Stimulated activated CD8-positive, alpha-beta memory T cell treated with anti-CD3 and anti-CD28 coated beads, Interleukin-2, amount 100 ng/mL, for 1 hour (primary cell): ENCODE results near the gene SUSD6.
"Not testable (repeated sequence)": the region's sequence is repeated elsewhere in the genome, so short reads cannot be mapped to it uniquely, and the experiment has no call there.

Experiments
- DNase-seq, 2 donors: peaks; one replicate each; pipeline ENCODE4 v3.0.0-alpha.2; 2020; ENCODE audit warnings: low read depth in 2 of 2

The SUSD6 gene

DNA sequence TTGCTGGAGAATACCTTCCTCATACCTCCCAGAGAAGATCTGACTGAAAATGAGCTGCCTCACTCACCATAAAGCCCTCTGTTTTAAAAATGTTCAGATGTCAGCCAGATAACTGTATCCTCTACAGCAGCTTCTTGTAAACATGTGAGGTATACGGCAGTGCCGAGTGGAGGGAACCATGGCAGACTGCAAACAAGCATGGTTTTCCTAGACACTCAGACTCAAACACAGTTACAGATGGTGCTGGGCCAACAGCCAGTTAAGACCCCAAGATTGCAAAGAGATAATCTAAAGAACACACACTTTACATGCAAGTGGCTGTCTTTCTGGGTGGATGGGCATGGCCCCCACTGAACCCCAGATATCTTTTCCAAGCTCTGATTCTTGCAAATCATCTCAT lies 20.1 kb upstream of the SUSD6 start:
- DNase-seq, result no peak

DNA sequence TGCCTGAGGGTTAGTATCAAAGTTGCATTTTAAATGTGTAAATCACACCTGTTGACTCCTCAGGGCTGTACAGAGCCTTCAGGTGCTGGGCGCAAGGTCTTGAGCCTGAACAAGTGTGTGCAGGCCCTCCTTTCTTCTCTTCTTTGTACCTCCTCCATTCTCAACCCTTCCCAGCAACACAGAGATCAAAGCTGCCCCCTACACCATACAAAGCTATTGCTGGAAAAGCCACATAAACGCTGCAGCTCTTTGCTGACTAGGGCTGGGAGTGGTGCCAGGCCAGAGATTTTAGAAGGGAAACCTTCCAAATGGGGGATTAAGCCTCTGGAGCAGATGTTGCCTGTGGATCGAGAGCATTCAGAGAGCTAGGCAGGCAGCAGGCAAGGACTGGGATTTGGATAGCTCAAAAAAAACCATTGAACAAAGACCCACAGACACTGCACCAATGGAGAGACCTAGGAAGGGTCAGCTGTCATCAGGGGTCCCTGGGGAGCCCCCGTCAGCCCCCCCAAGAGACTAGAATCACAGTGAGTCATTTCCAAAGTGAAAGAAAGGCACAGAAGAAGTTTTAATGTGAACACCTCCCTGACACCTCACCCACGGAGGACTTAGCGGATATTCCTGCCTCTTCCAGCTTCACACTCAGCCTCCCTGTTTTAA lies 18.2 kb upstream of the SUSD6 start:
- DNase-seq, result no peak

DNA sequence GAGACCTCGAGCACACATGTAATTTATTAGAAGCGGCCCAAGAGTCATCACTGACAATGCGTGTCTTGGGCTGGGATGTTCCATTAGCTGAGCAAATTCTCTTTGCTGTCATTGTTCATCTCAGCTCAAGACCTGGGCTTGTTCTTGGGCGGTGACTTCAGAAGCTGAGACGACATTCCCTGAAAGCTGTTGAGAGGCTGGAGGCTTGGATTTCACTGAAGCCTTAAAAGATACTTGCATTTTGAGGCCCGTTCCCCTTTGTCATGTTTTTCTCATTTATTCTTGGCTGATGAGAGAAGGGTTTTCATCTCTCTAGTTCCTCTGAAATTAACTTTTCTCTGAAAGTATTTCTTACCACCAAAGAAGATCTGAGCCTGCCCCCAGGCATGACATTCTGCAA lies 16.6 kb upstream of the SUSD6 start:
- no peak for DNase-seq

DNA sequence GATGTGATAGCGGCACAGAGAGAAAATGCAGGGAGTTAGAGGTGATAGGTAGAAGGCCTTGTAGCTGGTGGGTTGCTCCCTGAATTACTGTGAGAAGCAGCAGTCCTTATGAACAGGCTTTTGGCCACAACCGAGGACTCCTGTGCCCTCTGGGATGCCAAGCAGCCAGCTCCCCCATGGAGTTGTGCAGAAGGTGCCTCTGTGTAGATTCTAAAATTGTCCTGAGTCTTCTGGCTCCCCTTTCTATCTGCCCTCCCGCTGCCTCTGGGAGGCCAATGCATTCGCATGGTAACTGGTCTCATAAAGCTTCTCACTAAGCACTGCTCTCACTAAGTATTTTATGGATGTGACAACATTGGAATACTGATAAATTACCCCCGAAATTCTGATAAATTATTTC lies 16.1 kb upstream of the SUSD6 start:
- DNase-seq, result no peak

DNA sequence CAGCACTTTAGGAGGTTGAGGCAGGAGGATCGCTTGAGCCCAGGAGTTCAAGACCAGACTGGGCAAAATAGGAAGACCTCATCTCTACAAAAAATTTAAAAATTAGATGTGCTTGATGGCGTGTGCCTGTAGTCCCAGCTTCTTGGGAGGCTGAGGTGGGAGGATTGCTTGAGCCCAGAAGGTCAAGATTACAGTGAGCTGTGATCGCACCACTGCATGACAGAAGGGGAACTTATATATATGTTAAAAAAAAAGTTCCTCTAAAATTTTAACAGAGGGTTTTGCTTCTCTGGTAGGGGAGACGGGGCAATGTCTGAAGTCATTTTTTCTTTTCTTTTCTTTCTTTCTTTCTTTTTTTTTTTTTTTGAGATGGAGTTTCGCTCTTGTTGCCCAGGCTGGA lies 12.0 kb upstream of the SUSD6 start:
- DNase-seq, result not testable (repeated sequence)

DNA sequence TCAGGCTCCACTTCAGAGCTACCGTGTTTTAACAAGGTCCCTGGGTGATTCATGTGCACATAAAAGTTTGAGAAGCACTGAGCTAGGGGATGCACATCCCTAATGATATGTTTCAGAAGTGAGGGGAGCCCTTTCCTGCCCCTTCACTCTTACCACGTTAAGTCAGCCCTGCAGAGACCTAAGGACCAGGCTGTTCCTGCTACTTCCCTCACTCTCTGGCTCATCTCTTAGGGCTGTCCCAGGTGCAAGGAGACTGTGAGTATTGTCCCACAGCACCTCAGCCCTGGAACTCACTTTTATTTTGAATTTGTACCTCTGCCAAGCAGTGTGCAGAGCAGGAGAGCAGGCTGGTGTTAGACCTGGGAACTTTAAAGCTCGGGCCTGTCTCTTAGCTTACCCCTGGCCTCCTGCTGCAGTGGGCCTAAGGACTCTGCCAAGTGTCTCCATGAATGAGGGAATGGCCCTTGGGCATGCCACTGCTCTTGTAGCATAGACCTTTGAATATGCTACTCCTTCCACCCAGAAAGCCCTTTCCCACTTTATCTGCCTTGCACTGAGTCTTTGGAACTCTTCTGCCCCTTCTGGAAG lies 11.0 kb upstream of the SUSD6 start:
- no peak for DNase-seq

DNA sequence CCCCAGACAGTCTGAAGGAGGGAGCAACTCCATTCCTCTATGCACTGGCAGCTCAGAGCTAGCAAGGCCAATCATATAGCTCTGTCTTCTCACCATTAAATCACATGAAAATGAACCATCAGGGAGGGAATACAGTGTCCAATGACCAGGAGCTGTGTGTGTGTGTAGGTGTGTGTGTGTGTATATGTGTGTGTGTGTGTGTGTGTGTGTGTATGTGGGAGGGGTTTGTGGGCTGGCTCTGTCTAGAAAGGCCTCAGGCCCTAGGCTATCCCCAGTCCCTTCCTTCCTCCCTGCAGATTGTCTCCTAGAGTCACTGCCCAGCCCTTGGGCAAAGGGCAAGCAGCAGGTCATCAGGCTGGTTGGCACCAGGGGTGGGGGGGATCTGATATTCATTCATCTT lies 5.7 kb upstream of the SUSD6 start:
- DNase-seq, result no peak

DNA sequence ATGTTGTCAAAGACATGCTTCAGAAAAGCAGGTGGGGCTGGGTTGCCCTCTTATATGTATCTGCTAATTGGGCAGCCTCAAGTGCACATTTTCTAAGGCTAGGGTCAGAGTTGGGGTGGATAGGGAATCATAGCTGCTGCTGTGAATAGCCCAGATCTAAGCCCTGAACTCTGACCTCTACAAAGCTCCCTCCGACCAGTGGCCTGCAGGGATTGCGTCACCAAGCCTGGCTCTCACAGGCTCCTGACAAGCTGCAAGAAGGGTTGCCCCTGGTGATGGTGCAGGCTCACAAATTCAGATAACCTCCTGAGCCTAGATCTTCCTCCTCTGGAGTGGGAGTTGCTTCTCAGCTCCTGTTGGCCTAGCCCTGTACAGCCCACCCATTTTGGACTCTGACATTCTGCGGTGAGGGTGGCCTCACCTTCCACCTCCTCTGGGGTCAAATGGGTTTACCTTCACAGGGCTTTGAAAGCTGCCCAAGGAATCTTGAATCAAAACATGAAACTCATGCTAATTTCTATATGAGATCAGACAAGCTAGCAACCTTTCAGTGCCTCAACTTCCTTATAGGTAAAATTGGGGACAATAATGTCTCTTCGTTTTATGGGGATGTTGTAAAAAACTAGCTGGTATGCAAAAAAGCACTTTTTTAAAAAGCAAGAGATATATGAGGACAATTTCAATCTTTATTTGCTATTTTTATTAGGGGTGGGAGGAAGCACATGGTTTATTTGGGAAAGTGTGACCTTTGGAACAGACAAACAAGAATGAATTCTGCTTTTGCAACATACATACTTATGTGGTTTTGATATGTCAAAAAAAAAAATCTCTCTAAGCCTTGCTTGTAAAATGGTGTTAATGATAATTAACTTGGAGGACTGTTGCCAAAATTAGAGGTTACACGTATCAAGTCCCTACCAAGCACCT lies 4.9 kb upstream of the SUSD6 start:
- no peak for DNase-seq

DNA sequence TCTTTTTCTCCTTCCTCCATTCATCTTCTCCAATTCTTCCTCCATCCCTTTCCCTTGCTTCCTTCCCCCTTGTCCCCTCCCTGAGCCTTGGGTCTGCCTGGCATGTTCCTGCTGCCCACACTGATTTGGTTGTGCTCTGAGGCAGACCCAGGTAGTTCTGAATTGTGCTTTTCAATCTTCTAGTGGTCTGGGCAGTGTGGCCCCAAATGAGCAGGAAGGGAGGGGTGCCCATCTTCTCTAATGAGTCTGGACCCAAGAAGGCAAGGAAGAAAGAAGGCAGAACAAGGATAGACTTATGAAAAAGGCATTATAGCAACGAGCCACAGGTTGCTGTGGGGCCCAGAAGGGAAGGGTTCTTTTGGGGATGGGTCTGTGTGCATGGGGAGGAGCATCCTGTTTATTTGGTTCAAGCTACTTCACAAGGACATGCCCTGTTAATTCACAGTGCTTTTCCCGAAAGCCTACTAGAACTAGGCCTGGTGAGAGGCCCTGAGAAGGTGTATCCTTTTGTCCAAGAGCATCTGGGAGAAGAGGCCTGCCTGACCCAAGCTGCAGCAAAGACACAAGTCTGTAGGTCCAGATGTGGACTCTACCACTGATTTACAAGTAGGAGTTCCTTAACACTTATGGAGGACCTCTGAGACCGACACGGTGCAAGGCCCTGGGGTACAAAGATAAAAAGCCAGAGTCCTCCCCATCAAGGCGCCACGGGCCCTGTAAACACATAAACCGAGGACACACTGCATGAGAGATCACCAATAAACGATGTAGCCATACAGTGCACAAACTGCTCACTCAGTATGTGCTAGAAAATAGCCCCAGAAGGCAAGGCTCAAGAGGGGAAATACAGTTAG lies 1.1 kb upstream of the SUSD6 start:
- DNase-seq, result no peak

DNA sequence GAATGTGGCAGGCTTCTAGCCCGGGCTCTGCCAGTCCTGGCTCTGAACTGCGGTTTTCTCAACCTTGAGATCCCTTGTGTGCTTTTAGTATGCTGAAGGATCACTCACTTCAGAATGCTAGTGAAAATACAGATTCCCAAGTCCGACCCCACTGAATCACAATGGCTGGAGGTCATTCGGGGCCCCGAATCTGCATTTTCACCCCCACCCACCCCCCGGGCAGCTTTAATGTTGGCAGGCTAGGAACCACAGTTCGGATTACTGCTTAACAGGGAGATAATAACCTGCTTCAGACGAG lies 573 bp upstream of the SUSD6 start:
- no peak for DNase-seq

DNA sequence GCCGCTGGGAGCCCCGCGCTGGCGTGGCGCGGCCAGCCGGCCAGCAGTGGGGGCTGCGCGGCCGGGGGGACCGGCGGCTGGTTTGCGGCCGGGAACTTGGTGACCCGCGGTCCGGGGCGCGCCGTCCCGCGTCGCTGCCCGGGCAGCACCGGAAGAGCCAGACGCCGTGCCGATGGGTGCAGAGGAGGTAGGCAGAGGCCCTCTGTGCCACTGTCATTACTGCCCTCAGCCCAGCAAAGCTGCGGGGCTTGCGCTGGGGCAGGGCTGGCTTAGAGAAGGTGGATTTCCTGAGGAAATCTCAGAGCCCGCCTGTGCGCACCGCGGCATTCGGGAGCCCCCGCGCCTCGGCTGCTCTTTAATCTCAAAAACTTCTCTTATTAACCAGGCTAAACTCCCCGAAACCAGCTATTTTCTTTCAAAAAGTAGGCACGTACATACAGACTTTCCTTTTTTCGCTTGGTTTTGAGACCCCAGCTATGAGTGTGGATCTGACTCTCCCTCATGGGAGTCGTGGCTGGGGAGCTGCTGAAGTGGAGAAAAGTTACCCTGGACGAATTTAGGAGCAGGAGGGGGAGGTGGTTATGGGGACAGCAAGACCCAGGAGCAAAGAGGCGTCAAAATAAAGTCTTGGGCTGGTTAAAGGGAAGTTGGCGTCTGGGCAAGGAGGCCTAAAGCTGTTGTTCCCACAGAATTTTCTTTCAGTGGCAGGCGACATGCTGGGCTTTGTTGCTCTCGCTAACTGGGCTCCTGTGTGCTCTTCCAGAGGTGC lies 802 bp downstream of the SUSD6 start:
- no peak for DNase-seq

DNA sequence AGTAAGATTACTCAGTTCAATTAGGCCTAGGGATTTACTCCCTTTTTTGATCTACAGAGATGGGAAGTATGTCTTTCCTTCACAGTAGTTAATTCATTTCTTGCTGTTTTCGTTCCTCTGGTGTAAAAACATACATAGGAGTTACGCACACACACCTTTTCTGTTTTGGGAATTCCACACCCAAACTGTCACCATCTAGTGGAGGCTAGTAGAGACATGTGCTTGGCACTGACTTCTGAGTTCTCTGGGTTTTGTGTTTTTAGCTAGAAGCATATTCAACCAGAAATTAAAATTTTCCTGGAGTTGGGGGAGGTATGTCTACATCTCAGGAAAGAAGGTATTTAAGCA lies 1.4 kb downstream of the SUSD6 start:
- DNase-seq, result no peak

DNA sequence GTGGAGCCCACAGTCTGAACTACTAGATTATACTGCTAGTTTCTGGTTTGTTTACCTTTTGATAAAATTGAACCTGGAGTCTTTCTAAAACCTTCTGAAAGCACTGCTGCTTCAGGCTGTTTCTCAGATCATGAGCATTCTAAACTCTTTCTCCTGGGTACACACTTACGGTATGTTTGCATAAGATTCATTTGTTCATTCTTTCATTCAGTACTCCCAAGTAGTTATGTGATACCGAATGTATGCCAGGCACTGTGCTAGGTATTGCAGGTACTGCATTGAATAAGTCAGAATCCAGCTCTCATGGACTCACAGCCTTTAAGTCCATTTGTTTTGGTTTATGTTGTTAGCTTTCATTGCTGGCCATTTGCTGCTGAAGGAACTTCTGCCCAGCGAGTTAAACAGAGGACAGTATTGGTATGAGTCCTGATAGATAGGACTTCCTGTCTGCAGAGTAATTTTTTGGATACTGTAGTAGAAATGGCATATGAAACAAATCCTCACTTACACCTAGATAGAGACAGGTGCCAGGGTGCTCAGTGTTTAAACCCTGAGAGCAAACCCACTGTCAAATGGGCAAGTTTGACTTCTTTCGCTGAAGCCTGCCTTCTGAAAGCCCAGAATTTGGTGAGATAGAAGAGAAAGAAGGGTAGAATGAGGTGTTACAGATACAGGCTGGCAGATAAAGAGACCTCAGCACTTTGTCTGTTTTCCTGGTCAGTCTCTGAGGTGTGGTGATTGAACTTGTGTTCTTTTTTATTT lies 2.1 kb downstream of the SUSD6 start:
- DNase-seq, result no peak

DNA sequence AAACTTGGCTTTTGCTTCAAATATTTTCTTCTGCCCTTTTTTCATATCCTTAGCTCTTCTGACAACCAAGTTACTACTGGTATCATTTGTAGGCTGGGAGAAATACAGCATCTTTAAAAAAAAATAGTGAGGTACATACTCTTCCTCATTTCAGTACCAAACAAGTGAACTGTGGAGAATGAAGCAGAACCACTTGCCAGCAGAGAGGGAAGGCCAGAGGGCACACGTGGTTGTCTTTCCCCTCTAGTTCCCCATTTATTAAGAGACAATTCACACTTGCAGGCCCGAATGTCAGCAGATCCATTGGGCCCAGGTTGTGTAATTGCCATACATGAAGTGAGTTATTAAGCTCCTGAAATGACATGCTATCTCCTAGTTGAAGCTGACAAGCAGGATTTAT lies 3.2 kb downstream of the SUSD6 start:
- no peak for DNase-seq

DNA sequence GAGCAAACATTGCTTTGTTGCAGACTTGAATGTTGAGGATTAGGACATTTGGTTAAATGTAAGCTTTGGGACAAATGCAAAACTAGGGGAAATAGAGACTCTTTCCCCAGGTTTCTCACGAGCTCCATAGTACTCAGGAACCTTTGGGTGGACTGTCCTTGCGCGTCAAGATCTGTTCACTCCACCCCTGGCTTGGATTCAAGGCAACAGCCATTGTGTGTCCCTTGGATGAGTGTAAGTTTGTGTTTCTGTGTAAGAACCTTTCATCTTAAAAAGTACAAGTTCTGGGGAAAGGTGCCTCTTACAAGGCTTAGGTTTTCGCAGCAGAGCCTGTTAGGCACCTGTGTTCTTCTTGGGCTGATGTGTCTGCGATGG lies 3.7 kb downstream of the SUSD6 start:
- no peak for DNase-seq

DNA sequence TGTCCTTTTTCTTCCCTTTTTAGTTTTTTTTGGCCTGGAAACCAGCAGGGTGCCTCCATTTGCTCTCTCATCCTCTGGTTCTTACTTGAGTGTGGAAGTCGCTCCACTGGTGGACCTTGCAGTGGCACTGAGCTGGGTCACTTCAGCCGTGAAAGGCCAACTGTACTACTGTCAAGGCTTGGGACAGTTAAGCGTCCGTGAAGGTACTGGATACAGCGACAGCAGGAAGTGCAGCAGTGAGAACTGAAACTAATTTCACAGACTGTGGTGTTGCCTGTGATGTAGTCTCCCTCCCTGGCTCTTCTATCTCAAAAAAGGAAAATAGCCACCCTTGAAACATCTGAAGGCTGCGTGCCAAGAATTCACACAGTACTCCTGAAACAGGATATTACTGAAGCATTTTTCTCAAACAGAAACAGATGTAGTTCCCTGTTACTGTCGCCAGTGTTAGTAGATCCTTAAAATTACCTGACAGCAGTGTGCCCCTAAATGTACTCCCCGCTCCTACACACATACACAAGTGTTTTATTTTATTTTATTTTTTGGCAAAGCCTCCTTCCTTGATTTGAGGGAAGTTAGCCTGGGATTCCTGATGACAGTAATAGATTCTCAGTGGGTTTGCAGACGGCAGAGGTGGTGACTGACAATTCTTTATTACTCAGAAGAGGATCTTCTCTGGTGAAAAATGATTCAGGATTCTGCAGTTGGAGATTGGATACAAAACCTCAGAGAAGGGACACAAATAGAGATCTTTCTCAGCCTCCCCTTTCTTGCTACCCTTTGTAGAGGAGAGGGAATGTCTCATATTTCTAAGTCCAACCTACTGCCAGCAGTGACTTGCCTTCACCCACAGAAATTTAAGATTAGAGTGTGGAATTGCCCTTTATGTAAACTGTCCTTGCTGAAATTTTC lies 4.4 kb downstream of the SUSD6 start:
- DNase-seq, result no peak

DNA sequence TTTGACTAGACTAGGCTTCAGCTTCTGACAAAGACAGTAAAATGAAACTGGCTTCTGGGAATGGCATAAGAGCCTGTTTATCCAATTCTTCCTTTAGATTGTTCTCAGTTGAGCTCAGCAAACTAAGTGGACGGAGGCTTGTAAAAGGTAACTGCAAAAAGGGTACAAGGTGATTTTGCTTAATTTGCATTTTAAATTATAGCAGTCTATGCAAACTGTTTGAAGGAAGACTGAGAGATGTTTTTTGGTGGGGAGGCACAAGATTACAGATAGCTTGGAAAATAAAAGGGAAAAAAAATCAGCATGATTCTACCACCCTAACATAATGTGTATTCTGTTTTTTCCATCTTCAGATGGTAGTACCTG lies 5.0 kb downstream of the SUSD6 start:
- DNase-seq, result no peak

DNA sequence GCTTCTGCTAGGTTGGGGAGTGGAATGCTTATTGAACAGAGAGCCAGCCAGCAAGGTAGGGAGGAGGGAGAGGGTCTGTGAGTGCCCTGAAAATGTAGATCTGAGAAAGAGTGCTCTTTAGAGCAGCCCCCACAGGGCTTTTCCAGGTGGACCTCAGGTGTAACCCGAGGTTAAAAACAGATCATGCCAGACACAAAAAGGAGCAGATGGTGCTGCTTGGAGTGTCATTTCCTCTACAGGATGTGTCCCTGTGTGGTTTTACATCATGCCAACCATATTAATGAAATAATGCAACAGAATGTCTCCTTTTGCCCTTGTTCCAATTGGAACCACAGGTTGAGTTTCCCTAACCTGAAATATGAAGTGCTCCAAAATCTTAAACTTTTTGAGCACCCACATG lies 6.4 kb downstream of the SUSD6 start:
- no peak for DNase-seq

DNA sequence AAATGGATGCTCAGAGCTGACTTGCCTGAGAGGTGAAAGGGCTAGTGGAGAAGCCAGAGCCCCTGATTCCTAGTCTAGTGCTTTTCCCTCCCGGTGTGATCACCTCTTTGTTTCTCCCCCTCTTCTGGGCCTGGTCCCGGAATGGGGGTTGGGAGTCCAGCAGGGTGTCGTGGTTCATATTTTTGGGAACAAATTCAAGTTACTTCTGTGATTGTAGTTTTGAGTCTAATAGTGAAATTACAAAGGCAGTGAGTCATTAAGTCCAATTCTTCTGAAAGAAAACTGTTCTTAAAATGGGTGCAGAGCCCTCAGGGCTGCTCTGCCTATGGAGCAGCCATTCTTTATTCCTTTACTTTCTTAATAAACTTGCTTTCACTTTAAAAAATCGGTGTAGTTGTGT lies 7.6 kb downstream of the SUSD6 start:
- no peak for DNase-seq

DNA sequence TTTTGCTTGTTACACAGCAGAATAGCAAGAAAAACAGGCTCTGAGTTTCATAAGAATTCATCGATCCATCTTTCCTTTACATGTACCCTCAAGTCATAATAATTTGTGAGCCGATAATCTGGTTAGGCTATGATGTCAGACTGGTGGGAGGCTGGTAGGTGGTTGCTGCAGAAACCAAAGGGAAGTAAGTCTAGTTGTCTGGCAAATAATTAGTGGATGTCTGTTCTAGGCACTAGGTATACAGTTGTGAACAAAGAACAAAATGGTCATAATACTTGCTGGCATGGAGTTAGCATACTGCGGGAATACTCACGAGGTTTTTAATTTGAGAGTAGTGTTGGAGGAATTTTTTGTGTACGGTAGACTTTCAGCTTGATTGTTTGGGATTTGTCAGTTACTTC lies 8.8 kb downstream of the SUSD6 start:
- DNase-seq, result no peak
